ENCODE measurements around the gene LILRA6. TPM values are rescaled to one million over a fixed set of nuclear protein-coding genes. Genes with fewer than 3 reads are reported as not detected.

Gene LILRA6
- polyA plus RNA-seq, 1 donor from 2014 or later, result not detected

- Histone ChIP-seq H3K4me3 (ENCODE audit: low read length) (no peak overlapping the region), H3K79me2 (replicated peaks; ENCODE audit: insufficient read depth, low read length) (peaks cover 48% of the 10 kb centered on the region)
- TF ChIP-seq SMC3 (conservative IDR thresholded peaks at IDR 0.05; ENCODE audit: poor library complexity) (no peak), EP300 (conservative IDR thresholded peaks at IDR 0.05; ENCODE audit: poor library complexity, severe bottlenecking) (no peak)
These were observed 39.4 kb downstream of the LILRA6 start for GRCh38 chr19:54203151-54203611.

GRCh38 chr19:54201980-54202379 lies 40.6 kb downstream of the LILRA6 start:
- peak overlapping the region; percentile 86 for H3K9ac ChIP-seq (ENCODE audit: low read length)
- H3K9me2 ChIP-seq (ENCODE audit: insufficient read depth, low read length), result no peaks in the 10 kb centered on the region
- peak overlapping the region; percentile 80 for H3K4me3 ChIP-seq (ENCODE audit: low read length)
- H4K20me1 ChIP-seq (ENCODE audit: insufficient read depth), result peaks cover 13% of the 10 kb centered on the region
- H3K4me2 ChIP-seq (ENCODE audit: low read length), result peak overlapping the region; percentile 87
- H3K27ac ChIP-seq (ENCODE audit: low read length), result no peak overlapping the region
- H3K27me3 ChIP-seq (ENCODE audit: insufficient read depth, low read depth, low read length), result no peaks in the 10 kb centered on the region
- peaks cover 48% of the 10 kb centered on the region for H3K79me2 ChIP-seq (replicated peaks; ENCODE audit: insufficient read depth, low read length)
- no peak for TF ChIP-seq EP300 (conservative IDR thresholded peaks at IDR 0.05; ENCODE audit: poor library complexity, severe bottlenecking)
- no peak for TF ChIP-seq MXI1 (conservative IDR thresholded peaks at IDR 0.05; ENCODE audit: poor library complexity, severe bottlenecking)
- TF ChIP-seq RAD21 (conservative IDR thresholded peaks at IDR 0.05), result no peak
- TF ChIP-seq REST (IDR thresholded peaks at IDR 0.05; ENCODE audit: borderline replicate concordance), result no peak
- TF ChIP-seq TAF1 (IDR thresholded peaks at IDR 0.05; ENCODE audit: low read depth), result no peak
- TF ChIP-seq EZH2 (IDR thresholded peaks at IDR 0.05; ENCODE audit: borderline replicate concordance, insufficient read depth, low read length, poor library complexity, severe bottlenecking), result no peak
- TF ChIP-seq POLR2AphosphoS5 (IDR thresholded peaks at IDR 0.05), result no peak
- TF ChIP-seq CTCF (IDR thresholded peaks at IDR 0.05; ENCODE audit: poor library complexity, severe bottlenecking), result no peak
- TF ChIP-seq SMC3 (conservative IDR thresholded peaks at IDR 0.05; ENCODE audit: poor library complexity), result no peak
- no peak overlapping the region for H2AFZ ChIP-seq (ENCODE audit: low read depth, low read length)
- no peaks in the 10 kb centered on the region for H3K9me3 ChIP-seq (ENCODE audit: low read length)
- no peaks in the 10 kb centered on the region for H3F3A ChIP-seq (ENCODE audit: insufficient read depth, low read length, poor library complexity, severe bottlenecking)
- no peaks in the 10 kb centered on the region for H3K36me3 ChIP-seq (ENCODE audit: insufficient read depth, low read length)

More at GRCh38 chr19:54203151-54203611, 39.4 kb downstream of the LILRA6 start:
- Histone ChIP-seq H3K9me3 (ENCODE audit: low read length) (no peaks in the 10 kb centered on the region), H3F3A (ENCODE audit: insufficient read depth, low read length, poor library complexity, severe bottlenecking) (no peaks in the 10 kb centered on the region), H3K36me3 (ENCODE audit: insufficient read depth, low read length) (no peaks in the 10 kb centered on the region), H3K9ac (ENCODE audit: low read length) (no peak overlapping the region), H3K4me2 (ENCODE audit: low read length) (no peak overlapping the region), H4K20me1 (ENCODE audit: insufficient read depth) (peaks cover 13% of the 10 kb centered on the region), H3K27me3 (ENCODE audit: insufficient read depth, low read depth, low read length) (no peaks in the 10 kb centered on the region), H3K27ac (ENCODE audit: low read length) (no peak overlapping the region), H2AFZ (ENCODE audit: low read depth, low read length) (no peak overlapping the region), H3K9me2 (ENCODE audit: insufficient read depth, low read length) (no peaks in the 10 kb centered on the region)
